ENCODE measurements around the gene CFAP61. TPM values are rescaled to one million over a fixed set of nuclear protein-coding genes. Genes with fewer than 3 reads are reported as not detected.

Gene CFAP61
- total and polyA plus RNA-seq, 9 of the 15 experiments (the other 6 are each of a cell fraction or from before 2014, with no cell fraction given), result 0.11 TPM; not detected in 8

DNA sequence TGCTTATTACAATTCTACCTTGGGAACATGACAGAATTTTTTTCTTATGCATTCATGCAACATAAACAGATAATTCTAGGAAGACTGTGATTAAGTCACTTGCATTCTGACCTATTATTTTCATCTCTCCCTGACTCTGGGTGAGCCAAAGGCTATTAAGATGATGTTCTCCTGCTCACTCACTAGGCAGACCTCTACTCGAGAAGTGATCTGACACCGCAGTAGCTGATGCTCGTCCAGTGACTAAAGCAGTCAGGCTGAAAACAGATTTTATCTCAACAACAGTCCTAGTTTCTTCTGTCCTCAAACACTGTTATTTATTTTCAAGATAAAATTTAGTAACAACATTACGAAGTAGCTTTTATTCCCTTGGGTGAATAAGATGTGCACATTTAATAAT lies 17.8 kb upstream of the CFAP61 start:
- DNase-seq (ENCODE audit: extremely low read depth in 1 of 4, low spot score in 3 of 4) (no peak), FAIRE-seq (no peak), ATAC-seq (no peak)
- H3K36me3 ChIP-seq (ENCODE audit: control insufficient read depth, insufficient read depth, low read length), result peaks cover 90% of the 10 kb centered on the region
- no peaks in the 10 kb centered on the region for H3K4me1 ChIP-seq (replicated peaks in 1 of 2; ENCODE audit: control insufficient read depth in 2 of 2, insufficient read depth in 2 of 2, low read length in 2 of 2)
- H3K9me1 ChIP-seq (ENCODE audit: control insufficient read depth, insufficient read depth, low read length), result no peaks in the 10 kb centered on the region
- no peak overlapping the region for H3K4me3 ChIP-seq
- no peak overlapping the region for H3K9ac ChIP-seq (ENCODE audit: insufficient read depth in 1 of 2, low read depth in 2 of 2, low read length in 2 of 2)
- WGBS (ENCODE audit: insufficient coverage, low coverage, missing lambda C conversion rate), result 94% methylated on average over 3 of the region's 4 CpGs
- H3K27me3 ChIP-seq (ENCODE audit: control insufficient read depth in 2 of 2, insufficient read depth in 2 of 2, low read length in 2 of 2), result no peaks in the 10 kb centered on the region
- no peak overlapping the region for H2AFZ ChIP-seq (ENCODE audit: low read depth, low read length)
- no peaks in the 10 kb centered on the region for H3K9me3 ChIP-seq (replicated peaks; ENCODE audit: control insufficient read depth, insufficient read depth, low read depth, low read length)
- CTCF ChIA-PET (ENCODE audit: low intra/inter-chr PET ratio), result no interaction called here
- POLR2A ChIA-PET, result no interaction called here
- H3K27ac ChIP-seq (ENCODE audit: extremely low read depth, low read depth, low read length), result no peak overlapping the region
- H3K4me2 ChIP-seq (ENCODE audit: insufficient read depth, low read length), result no peak overlapping the region
- intact Hi-C loops (cut with micrococcal nuclease) (no loop called here), in situ Hi-C loops (cut with MboI) (no loop called here)
- no peak for TF ChIP-seq KLF1 (tag; IDR thresholded peaks at IDR 0.05)
- no peak for TF ChIP-seq AFF1 (IDR thresholded peaks at IDR 0.05; ENCODE audit: low read depth in 1 of 2, partially characterized antibody in 2 of 2)
- TF ChIP-seq PTRF (tag; IDR thresholded peaks at IDR 0.05), result no peak
- TF ChIP-seq SRSF1 (IDR thresholded peaks at IDR 0.05; ENCODE audit: low read depth, low read length), result no peak
- TF ChIP-seq MITF (IDR thresholded peaks at IDR 0.05), result no peak
- TF ChIP-seq ZNF24 (IDR thresholded peaks at IDR 0.05), result no peak
- no peak for TF ChIP-seq NEUROD1 (IDR thresholded peaks at IDR 0.05; ENCODE audit: borderline replicate concordance, low read depth, low read length, partially characterized antibody)
- TF ChIP-seq IFI16 (CRISPR knock-in tag; IDR thresholded peaks at IDR 0.05), result no peak
- TF ChIP-seq VEZF1 (CRISPR knock-in tag; IDR thresholded peaks at IDR 0.05), result no peak
- TF ChIP-seq CSDE1 (IDR thresholded peaks at IDR 0.05), result no peak
- no peak for TF ChIP-seq ZNF324 (CRISPR knock-in tag; IDR thresholded peaks at IDR 0.05)
- no peaks in the 10 kb centered on the region for H3K79me2 ChIP-seq (ENCODE audit: control insufficient read depth, insufficient read depth, low read length)
- no peaks in the 10 kb centered on the region for H4K20me1 ChIP-seq (replicated peaks; ENCODE audit: control insufficient read depth, insufficient read depth, low read length)
- BruUV-seq (replicated peaks), result no TSS peak
